HG03520 (cell line): ENCODE measurements around the gene B3GNT2.
"Not testable (repeated sequence)": the region's sequence is repeated elsewhere in the genome, so short reads cannot be mapped to it uniquely, and the experiment has no call there.

Experiments
- ATAC-seq: cut with Tn5 transposase; IDR thresholded peaks from one replicate; pipeline ENCODE4 v1.9.1; 2021; ENCODE audit warnings: mild to moderate bottlenecking, moderate library complexity; ENCODE audit not compliant: unreplicated experiment

Gene B3GNT2

DNA sequence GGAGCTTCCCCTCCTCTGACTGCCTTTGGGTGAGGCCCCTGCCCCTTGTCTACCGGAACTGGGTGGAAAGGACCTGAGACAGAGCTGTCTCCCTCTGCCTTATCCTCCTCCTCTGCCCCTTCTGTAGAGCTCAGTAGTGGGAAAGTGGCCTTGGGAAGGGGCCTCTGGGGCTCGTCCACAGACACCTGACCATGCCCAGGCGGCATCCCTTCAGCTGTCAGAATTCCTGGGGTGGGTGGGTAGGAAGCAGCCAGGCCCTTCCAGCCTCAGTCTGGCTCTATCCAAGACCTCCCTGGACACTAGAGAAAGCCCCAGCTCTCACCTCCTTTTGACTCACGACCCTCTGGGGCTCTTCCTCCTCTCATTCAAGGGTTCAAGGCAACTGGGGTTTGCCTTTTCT, 35.6 kb downstream of the B3GNT2 start:
- no peak for ATAC-seq

DNA sequence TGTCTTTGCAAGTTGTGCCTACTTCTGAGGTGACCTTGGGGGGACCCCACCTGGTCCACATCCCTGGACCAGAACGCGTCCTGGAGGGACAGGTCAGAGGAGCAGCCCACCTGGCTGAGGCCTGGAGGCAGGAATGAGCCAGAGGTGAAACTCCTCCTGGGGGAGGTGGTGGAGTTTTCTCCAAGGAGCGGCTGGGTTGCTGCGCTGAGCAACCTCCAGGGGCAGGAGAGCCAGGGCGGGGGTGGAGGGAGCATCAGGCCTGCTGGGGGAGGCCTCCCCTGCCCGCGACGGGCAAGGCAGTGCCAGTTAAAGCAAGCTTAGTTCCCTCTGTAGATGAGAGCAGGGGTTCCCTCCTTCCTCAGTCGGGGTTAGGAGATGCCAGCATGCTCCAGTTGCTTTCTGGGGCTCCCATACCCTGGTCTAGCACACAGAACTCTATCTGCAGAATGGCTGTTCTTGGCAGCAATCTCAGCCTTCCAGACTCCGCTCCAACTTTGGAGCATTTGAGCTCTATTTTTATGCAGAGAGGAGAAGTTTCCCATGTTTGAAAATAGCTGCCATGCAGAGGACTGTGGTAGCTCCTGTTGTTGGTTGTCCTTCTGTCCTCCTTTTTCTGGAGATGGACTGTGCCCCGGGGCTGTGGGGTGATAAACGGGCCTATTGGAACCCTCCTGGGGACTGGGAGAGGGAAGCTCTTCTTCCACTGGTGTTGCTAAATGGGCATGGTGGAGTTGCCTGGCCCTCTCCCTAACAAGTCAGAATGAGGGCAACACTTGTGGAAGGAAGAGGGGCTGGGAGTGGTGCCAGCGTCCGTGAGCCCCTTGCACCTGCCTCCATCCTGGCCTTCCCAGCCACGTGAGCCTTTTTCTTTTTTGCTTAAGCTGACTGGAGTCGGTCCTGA, 39.1 kb downstream of the B3GNT2 start:
- ATAC-seq: no peak

DNA sequence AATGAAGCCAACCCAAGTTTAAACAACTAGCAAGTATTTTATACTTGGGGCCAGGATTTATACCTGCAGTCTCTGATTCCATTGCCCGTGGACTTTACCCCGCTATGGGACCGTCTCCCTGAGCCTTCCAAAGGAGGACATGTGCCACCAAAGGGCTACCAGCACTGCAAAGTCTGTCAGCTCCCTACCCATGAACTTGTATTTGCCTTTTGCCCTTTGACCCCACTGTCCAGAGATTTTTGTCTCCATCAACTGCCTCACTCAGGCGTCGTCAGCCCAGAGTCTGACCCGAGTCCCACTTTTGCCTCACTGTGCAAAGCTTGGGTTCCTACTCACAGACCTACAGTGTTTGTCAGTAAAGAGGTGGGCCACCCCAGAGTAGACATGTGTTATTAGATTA, 40.6 kb downstream of the B3GNT2 start:
- no peak for ATAC-seq

GRCh38 chr2:62238236-62238635, 42.3 kb downstream of the B3GNT2 start:
- ATAC-seq: no peak

DNA sequence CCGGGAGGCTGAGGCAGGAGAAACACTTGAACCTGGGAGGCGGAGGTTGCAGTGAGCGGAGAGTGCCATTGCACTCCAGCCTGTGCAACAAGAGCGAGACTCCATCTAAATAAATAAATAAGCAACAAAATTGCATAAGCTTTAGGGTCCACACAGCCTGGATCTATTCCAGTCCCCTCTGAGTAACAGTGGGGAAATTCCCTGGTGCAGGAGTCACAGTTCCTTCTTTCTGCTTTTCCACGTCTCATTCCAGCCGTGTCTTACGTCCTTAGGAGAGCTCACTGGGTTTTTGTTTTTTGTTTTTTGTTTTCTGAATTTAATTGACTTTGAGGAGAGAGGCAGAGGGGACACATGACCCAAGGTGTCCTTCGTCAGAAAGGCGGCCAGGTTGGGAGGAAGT, 44.6 kb downstream of the B3GNT2 start:
- ATAC-seq: no peak

DNA sequence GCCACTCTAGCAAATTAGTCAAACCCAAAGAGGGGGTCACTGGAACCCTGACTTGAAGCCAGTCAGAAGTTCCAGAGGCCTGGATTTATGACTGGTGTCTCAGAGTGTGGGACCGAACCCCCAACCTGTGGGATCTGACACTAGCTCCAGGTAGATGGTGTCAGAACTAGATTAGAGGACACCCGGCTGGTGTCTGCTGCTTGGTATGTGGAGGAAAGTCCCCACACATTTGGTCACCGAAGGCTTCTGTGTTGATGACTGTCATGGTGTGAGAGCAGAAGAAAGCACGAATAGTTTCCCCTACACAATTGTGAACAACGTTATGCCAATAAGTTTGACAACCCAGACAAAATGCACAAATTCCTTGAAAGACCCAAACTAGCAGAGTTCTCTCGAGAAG, 48.1 kb downstream of the B3GNT2 start:
- no peak for ATAC-seq

GRCh38 chr2:62248226-62248625, 52.3 kb downstream of the B3GNT2 start:
- no peak for ATAC-seq

GRCh38 chr2:62250239-62250638, 54.3 kb downstream of the B3GNT2 start:
- ATAC-seq: no peak

GRCh38 chr2:62254424-62255266, 58.7 kb downstream of the B3GNT2 start:
- no peak for ATAC-seq

DNA sequence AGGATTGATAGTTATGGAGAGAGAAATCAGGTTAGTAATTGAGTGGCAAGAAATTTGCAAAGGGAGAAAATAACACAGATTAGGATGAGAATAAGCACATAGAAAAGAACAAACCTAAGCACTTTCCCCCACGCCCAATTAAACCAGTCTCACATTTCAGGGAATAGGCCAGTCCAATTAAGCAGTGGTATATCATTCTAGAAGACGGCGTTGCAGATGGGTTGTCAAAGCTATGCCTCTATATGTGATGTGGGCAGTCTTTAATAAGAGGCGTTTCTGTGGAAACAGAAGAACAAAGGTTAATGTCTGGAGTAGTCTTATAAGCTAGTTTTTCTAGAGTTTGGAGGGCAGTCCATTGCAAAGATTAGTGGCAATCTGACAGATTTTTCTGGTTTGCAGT, 61.6 kb downstream of the B3GNT2 start:
- no peak for ATAC-seq

DNA sequence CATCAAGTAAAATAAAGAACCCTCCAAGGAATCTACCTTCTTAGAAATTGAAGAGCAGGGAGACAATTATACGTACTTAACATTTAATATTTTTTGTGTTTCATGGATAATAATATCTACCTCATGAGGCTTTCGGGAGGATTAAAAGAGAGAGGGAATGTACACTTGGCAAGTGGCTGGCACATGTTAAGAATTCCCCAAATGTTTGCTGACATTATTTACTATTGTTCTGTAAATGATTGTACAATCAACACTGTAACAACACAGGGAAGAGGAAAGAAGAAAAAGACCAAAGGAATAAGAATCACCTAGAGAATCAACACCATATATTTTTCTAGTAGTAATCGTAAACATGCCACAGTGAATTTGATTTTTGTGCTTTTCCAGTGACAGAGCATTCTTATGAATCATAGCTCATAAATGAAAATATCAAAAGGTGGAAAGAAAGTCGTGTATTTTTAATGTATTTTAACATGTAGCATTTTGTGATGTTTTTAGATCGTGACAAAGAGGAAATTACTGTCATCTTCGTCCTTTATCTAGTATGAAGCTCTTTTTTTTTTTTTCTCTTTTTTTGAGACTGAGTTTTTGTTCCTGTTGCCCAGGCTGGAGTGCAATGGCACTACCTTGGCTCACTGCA, 67.3 kb downstream of the B3GNT2 start:
- no peak for ATAC-seq

DNA sequence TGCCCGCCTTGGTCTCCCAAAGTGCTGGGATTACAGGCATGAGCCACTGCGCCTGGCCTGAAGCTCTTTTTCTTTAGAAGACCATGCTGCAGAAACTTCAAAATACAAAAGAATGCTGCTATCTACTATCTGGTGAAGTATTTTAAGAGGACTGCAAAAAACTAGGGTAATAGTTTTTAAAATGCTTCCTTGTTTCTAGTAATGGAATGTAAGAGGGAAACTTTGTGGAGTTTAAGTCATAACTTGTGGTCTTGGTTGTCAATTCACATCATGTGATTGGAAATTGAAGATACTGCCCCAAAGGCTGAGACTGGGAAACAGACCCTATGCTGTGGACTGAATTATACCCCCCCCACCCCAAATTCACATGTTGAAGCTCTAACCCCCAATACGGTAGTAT, 68.3 kb downstream of the B3GNT2 start:
- no peak for ATAC-seq

DNA sequence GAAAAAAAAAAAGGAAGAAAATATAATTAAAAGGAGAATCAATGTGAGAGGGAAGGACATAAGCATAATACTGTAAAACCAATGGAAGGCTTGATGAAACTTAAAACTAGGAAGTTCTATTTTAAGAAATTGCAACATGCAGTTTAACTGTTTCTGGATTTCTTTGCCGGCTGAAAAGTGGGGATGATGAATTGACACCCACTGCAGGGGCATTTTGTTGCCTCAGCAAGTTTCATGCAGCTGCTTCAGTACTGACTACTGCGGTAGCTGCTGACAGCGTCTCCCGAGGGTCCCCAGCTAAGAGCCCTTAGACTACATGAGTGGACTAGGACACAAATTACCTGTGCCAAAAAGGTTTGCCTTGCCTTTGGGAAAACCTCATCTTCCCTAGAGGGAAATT, 69.2 kb downstream of the B3GNT2 start:
- ATAC-seq: no peak

DNA sequence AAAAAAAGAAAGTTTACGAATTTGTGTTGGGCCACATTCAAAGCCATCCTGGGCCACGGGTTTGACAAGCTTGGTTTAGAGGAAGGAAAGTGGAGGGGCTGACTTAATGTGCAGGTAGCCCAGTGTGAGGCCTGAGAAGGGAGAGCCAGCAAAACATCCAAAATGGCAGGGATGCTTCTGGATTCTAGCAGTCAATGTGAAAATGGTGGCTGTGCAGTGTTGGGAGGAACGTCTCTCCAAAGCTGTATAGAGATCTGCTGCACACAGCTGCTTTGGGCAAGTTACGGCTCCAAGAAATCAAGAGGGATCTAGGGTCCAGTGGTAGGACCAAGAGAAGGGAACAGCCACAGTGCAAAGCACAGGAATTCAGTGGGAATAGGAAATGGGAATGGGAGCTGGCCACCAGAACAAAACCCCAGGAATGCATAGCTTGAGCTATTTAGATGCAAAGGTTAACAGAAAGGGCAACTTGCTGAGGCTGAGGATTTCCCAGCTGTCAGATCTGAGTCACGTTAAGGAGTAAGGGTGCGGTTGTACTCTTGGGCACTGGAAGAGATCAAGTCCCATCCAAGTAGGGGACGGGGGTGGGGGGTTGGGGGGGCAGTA, 70.6 kb downstream of the B3GNT2 start:
- no peak for ATAC-seq

- ATAC-seq: no peak
Observed at GRCh38 chr2:62267696-62268095, 71.8 kb downstream of the B3GNT2 start.

GRCh38 chr2:62268681-62269188, 72.8 kb downstream of the B3GNT2 start:
- not testable (repeated sequence) for ATAC-seq

- ATAC-seq: no peak
Observed at GRCh38 chr2:62270728-62271127, 74.8 kb downstream of the B3GNT2 start.
